ENCODE measurements around the gene CBX6. TPM values are rescaled to one million over a fixed set of nuclear protein-coding genes. Genes with fewer than 3 reads are reported as not detected.
"Not testable (repeated sequence)": the region's sequence is repeated elsewhere in the genome, so short reads cannot be mapped to it uniquely, and the experiment has no call there.

The CBX6 gene
- 24.4 TPM for polyA plus RNA-seq (ENCODE audit: insufficient read length)

GRCh38 chr22:38872172-38872830, at the start of gene CBX6:
CBX6 (minus strand) TSS chr22:38872216; CDS start chr22:38872190, 26 bp downstream.
- DNase-seq (ENCODE audit: low read depth): peak; percentile 93

- DNase-seq (ENCODE audit: low read depth): no peak
Observed at GRCh38 chr22:38921806-38922205, 49.8 kb upstream of the CBX6 start.

- DNase-seq (ENCODE audit: low read depth): no peak
Observed at GRCh38 chr22:38921120-38921519, 49.1 kb upstream of the CBX6 start.

- no peak for DNase-seq (ENCODE audit: low read depth)
Observed at GRCh38 chr22:38919631-38920190, 47.7 kb upstream of the CBX6 start.

GRCh38 chr22:38911434-38911833, 39.4 kb upstream of the CBX6 start:
- no peak for DNase-seq (ENCODE audit: low read depth)

- DNase-seq (ENCODE audit: low read depth): no peak
Observed at GRCh38 chr22:38907767-38908166, 35.8 kb upstream of the CBX6 start.

- DNase-seq (ENCODE audit: low read depth): no peak
Observed at GRCh38 chr22:38906052-38906451, 34.0 kb upstream of the CBX6 start.

GRCh38 chr22:38904052-38904617, 32.1 kb upstream of the CBX6 start:
- not testable (repeated sequence) for DNase-seq (ENCODE audit: low read depth)

GRCh38 chr22:38901111-38901641, 29.2 kb upstream of the CBX6 start:
- no peak for DNase-seq (ENCODE audit: low read depth)

GRCh38 chr22:38900677-38901076, 28.7 kb upstream of the CBX6 start:
- DNase-seq (ENCODE audit: low read depth): no peak

GRCh38 chr22:38891256-38891655, 19.2 kb upstream of the CBX6 start:
- DNase-seq (ENCODE audit: low read depth): no peak

- no peak for DNase-seq (ENCODE audit: low read depth)
Observed at GRCh38 chr22:38890377-38890776, 18.4 kb upstream of the CBX6 start.

GRCh38 chr22:38886333-38886732, 14.3 kb upstream of the CBX6 start:
- no peak for DNase-seq (ENCODE audit: low read depth)

GRCh38 chr22:38882972-38883622, 11.1 kb upstream of the CBX6 start:
- DNase-seq (ENCODE audit: low read depth): no peak

- no peak for DNase-seq (ENCODE audit: low read depth)
Observed at GRCh38 chr22:38881997-38882879, 10.2 kb upstream of the CBX6 start.

- no peak for DNase-seq (ENCODE audit: low read depth)
Observed at GRCh38 chr22:38881464-38881871, 9.5 kb upstream of the CBX6 start.

GRCh38 chr22:38879961-38880360, 7.9 kb upstream of the CBX6 start:
- no peak for DNase-seq (ENCODE audit: low read depth)

GRCh38 chr22:38879108-38879729, 7.2 kb upstream of the CBX6 start:
- no peak for DNase-seq (ENCODE audit: low read depth)

- DNase-seq (ENCODE audit: low read depth): no peak
Observed at GRCh38 chr22:38878001-38878400, 6.0 kb upstream of the CBX6 start.

- DNase-seq (ENCODE audit: low read depth): no peak
Observed at GRCh38 chr22:38874529-38875222, 2.7 kb upstream of the CBX6 start.

All from forelimb muscle (tissue), 1 donor.